DOHH2 (cell line): ENCODE results near the gene PRRT1B.

ENCODE experiments used
- EZH2phosphoT487 ChIP-seq: fragments of 200-600 bp; sonication (generic); IDR thresholded peaks from 2 replicates; pipeline ENCODE4 v1.6.1; 2017; ENCODE audit warnings: borderline replicate concordance, mild to moderate bottlenecking, antibody characterized with exemption, low read length, moderate library complexity, mixed read lengths
- TF ChIP-seq, protein P1 (sequence below): fragments of 200-600 bp; sonication (generic); IDR thresholded peaks from one replicate; pipeline ENCODE4 v1.5.1; 2014; ENCODE audit warnings: antibody characterized with exemption, mild to moderate bottlenecking, low read depth, low read length; ENCODE audit not compliant: poor library complexity, severe bottlenecking

DNA sequence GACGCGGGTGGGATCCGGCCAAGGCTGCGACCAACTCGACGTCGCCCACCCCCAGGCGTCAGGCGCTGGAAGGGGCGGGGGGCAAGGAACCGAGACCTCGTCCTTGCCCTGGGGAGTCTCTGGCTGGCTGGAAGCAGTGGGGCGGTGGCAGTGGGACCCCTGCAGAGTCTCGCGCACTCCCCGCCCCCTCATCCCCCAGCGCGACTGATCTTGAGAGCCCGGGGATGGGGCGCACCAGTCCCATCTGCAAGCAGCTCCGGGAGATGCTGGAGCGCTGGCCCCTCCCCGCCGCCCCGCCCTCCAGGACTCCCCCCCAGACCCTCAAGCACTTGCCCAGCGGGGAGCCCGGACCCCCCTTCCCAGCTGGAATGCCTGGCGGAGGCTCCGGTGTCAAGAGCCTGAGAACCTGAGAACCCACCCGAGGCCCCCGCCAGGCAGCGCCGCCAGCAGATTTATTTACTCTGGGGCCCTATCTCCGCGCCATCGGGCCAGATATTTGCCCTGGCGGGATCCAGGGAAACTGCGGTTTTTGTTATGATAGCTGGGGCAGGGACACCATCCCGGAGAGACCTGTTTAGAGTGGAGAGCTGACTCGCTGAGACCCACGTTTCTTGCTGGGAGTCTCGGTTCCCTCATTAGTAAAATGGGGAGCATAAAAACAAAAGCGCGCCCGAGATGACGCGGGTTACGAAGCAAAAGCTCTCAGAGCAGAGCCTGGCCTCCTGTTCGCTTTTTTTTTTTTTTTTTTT, 1.2 kb downstream of the PRRT1B start:
- TF ChIP-seq, protein P1, sequence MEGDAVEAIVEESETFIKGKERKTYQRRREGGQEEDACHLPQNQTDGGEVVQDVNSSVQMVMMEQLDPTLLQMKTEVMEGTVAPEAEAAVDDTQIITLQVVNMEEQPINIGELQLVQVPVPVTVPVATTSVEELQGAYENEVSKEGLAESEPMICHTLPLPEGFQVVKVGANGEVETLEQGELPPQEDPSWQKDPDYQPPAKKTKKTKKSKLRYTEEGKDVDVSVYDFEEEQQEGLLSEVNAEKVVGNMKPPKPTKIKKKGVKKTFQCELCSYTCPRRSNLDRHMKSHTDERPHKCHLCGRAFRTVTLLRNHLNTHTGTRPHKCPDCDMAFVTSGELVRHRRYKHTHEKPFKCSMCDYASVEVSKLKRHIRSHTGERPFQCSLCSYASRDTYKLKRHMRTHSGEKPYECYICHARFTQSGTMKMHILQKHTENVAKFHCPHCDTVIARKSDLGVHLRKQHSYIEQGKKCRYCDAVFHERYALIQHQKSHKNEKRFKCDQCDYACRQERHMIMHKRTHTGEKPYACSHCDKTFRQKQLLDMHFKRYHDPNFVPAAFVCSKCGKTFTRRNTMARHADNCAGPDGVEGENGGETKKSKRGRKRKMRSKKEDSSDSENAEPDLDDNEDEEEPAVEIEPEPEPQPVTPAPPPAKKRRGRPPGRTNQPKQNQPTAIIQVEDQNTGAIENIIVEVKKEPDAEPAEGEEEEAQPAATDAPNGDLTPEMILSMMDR = no peak
- no peak for TF ChIP-seq EZH2phosphoT487
